NB4 (cell line): Measurements from ENCODE around the gene TEX14.

Experiments
- DNase-seq: peaks from one replicate; pipeline ENCODE4 v3.0.0; 2010; ENCODE audit warnings: low read depth
- H3K4me3 ChIP-seq: one replicate; pipeline ENCODE4 v1.5.1; 2011; ENCODE audit warnings: mild to moderate bottlenecking, low read depth, low read length, moderate library complexity
- MYC ChIP-seq: IDR thresholded peaks from 2 replicates; pipeline ENCODE4 v1.6.1; 2011; ENCODE audit warnings: low read depth, low read length
- POLR2A ChIP-seq: IDR thresholded peaks from 2 replicates; pipeline ENCODE4 v1.6.1; 2011; ENCODE audit warnings: mild to moderate bottlenecking; ENCODE audit not compliant: insufficient read length; ENCODE audit errors: extremely low read depth
- TF ChIP-seq, protein P1 (sequence below): IDR thresholded peaks from 2 replicates; pipeline ENCODE4 v1.6.1; 2011; ENCODE audit warnings: low read depth, low read length
- TF ChIP-seq, protein P2 (sequence below): IDR thresholded peaks from one replicate; pipeline ENCODE4 v1.5.1; 2012; ENCODE audit warnings: low read depth, low read length

Gene TEX14

DNA sequence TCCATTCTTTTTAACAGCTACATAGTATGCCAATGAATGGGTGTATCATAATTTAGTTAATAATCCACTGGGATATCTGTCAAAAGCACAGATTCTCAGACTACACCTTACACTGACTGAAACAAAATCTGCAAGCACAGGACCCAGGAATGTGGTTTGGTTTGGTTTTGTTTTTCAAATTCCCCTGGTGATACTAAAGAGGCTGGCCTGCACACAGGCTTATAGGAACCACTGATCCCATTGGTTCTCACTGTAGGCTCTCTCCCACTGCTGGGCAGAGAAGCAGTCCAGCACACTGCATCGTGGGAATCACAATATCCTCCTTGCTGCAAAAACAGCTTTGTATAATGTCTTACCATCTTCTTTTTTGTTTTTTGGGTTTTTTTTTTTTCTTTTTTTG lies 67.1 kb downstream of the TEX14 start:
- DNase-seq: no peak
- no peak for TF ChIP-seq MYC
- TF ChIP-seq, protein P1, sequence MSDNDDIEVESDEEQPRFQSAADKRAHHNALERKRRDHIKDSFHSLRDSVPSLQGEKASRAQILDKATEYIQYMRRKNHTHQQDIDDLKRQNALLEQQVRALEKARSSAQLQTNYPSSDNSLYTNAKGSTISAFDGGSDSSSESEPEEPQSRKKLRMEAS: no peak
- no peak for TF ChIP-seq POLR2A
- TF ChIP-seq, protein P2, sequence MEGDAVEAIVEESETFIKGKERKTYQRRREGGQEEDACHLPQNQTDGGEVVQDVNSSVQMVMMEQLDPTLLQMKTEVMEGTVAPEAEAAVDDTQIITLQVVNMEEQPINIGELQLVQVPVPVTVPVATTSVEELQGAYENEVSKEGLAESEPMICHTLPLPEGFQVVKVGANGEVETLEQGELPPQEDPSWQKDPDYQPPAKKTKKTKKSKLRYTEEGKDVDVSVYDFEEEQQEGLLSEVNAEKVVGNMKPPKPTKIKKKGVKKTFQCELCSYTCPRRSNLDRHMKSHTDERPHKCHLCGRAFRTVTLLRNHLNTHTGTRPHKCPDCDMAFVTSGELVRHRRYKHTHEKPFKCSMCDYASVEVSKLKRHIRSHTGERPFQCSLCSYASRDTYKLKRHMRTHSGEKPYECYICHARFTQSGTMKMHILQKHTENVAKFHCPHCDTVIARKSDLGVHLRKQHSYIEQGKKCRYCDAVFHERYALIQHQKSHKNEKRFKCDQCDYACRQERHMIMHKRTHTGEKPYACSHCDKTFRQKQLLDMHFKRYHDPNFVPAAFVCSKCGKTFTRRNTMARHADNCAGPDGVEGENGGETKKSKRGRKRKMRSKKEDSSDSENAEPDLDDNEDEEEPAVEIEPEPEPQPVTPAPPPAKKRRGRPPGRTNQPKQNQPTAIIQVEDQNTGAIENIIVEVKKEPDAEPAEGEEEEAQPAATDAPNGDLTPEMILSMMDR: no peak
- H3K4me3 ChIP-seq: no peak overlapping the region

DNA sequence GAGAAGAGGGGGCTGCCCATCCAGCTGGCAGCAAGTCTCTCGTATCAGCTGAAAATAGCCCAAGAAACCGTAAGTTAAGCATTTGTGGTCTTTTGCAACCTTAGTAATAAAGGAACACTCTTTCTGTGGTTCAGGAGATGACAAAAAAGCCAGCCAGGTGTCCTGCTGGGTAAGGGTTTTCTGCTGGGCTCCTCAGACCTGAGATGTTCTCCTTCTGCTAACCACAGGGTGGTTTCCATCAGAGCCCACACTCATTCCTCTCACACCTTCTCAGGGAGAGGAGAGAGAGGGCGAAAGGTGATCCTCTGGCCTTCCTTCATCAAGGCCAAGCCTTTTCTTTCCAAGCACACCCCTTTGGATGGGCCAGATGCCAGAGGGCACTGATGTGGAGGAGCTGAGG lies 70.7 kb downstream of the TEX14 start:
- H3K4me3 ChIP-seq: no peak overlapping the region
- DNase-seq: no peak
- TF ChIP-seq, protein P2: no peak
- TF ChIP-seq POLR2A (no peak), MYC (no peak)
- TF ChIP-seq, protein P1: no peak

DNA sequence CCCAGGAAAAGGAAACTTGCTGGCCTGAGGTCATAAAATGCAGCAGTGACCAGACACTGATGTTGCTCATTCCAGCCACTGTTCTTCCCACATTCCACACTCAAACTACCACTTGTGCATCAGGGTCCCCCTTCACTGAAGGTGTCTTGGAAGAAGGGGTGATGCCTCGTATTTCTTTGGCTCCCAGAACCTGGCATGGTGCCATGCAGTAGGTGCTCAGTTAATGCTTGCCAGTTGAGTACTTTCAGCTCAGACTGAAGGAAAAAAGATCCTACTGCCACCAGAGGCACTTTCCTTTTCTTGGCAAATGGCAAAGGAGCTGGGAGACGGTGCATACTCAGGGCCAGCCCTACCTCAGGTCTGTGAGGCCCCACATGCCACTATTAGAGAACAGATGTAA lies 73.5 kb downstream of the TEX14 start:
- H3K4me3 ChIP-seq: no peak overlapping the region
- TF ChIP-seq, protein P1: no peak
- TF ChIP-seq MYC (no peak), POLR2A (no peak)
- TF ChIP-seq, protein P2: no peak
- DNase-seq: no peak

DNA sequence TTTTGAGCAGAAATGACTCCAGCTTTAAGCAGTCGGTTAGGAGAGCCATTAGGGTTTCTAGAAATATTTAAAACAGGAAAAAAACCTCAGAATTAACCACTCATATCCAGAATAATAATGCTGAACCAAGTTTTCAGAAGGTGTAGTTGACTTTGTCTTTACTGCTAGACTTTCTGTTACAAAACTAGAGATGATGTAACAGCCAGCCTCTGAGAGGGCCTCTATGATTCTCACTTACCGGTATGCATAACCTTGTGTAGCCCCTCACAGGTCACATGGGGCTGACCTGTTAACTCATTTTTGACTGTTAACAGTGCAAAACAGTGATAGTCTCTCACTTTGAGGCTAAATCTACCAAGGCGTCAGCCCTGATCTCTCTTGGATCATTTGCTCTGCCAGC lies 74.3 kb downstream of the TEX14 start:
- no peak for TF ChIP-seq POLR2A
- TF ChIP-seq, protein P1: no peak
- TF ChIP-seq, protein P2: no peak
- no peak for TF ChIP-seq MYC
- no peak overlapping the region for H3K4me3 ChIP-seq
- DNase-seq: peak; percentile 8

DNA sequence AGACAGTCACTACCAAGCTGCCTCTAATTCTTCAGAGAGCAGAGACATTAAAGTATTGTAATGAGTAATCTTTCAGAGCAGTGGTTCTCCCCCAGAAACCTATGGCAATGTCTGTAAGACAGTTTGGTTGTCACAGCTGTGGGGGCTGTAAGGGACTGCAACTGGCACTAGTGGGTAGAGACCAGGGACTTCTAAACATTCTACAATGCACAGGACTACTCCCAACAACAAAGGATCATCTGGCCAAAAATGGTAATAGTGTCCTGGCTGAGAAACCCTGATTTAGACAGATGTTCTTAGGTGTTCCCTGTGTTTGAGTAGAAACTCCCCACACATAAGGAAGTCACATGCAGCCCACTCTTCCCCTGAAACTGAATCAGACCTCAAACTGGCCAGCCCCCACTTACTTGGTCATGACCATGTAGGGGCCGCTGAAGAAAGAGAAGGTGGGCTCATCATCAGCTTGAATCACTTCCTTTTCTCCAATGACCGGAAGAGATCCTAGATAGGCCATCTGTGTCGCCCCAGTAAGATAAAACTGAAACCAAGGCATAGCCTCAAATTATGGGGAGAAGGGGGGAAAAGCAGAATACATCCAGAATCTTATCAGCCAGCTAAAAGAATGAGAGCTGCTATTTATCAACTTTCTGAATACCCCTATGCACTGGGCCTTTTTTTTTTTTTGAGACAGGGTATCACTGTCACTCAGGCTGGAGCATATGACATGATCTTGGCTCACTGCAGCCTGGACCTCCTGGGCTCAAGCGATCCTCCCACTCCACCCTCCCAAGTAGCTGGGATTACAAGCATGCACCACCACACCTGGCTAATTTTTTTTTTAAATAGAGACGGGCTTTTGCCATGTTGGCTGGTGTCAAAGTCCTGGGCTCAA lies 75.8 kb downstream of the TEX14 start:
- H3K4me3 ChIP-seq: no peak overlapping the region
- TF ChIP-seq, protein P2: no peak
- TF ChIP-seq POLR2A: no peak
- TF ChIP-seq, protein P1: no peak
- TF ChIP-seq MYC: no peak
- DNase-seq: no peak
